Spleen (tissue), 7 donors: ENCODE results near the gene GLUD2.

Source experiments
- CTCF ChIP-seq, 11 experiments: fragments of 200-600 bp in 7 of 11; fragments of 450-650 bp in 4 of 11; sonication (generic) in 4 of 11; IDR thresholded peaks in 8 of 11; conservative IDR thresholded peaks in 3 of 11; 1 replicate in 7 of 11; 2 replicates in 4 of 11; pipeline versions ENCODE4 v1.4.0 to v1.8.0; 2016 to 2021; ENCODE audit warnings: antibody characterized with exemption in 11 of 11, inconsistent platforms in 4 of 11, mild to moderate bottlenecking in 1 of 11
- POLR2A ChIP-seq, 3 donors: fragments of 450-650 bp; IDR thresholded peaks; one replicate each; pipeline ENCODE4 v1.5.1; 2017; ENCODE audit warnings: antibody characterized with exemption in 3 of 3, mild to moderate bottlenecking in 1 of 3
- donor health status: DM: no; HTN: no; CAD: no; lungs with moderate emphysema.
- donor health status: DM: no; HTN: no; CAD: no.
- donor health status: DM: no; HTN: no; CAD: no.

- TF ChIP-seq POLR2A (IDR thresholded peaks at IDR 0.05) (no peak), CTCF (IDR thresholded peaks at IDR 0.05 in 8 of 11, conservative IDR thresholded peaks at IDR 0.05 in 3 of 11) (no peak)
Observed at GRCh38 chrX:121030083-121030482, 17.3 kb upstream of the GLUD2 start.
